ENCODE measurements around the gene DYNC1LI2. TPM values are rescaled to one million over a fixed set of nuclear protein-coding genes. Genes with fewer than 3 reads are reported as not detected.

The DYNC1LI2 gene
- total and polyA plus RNA-seq, 11 donors, result 38.3 to 117 (median 87.2) TPM

DNA sequence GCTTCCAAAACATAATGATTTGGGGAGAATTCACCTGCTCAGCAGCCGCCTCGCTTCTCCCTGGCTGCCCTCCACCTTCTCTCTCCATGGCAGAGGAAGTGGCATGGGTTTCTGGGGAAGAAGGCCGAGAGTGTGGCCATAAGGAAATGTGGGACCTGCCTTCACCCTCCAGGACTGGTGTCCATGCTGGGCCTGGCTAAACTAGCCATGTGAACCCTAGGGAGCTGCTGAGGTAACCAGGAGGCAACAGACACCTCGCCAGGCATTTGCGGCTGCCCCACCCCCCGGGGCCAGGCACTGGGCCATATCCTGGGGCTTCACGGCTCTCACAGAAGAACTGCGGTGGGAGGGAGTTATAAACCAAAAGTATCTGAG is 44.9 kb downstream of the DYNC1LI2 start:
- DNase-seq, result peak in 1 of 5 donors; percentile 26

DNA sequence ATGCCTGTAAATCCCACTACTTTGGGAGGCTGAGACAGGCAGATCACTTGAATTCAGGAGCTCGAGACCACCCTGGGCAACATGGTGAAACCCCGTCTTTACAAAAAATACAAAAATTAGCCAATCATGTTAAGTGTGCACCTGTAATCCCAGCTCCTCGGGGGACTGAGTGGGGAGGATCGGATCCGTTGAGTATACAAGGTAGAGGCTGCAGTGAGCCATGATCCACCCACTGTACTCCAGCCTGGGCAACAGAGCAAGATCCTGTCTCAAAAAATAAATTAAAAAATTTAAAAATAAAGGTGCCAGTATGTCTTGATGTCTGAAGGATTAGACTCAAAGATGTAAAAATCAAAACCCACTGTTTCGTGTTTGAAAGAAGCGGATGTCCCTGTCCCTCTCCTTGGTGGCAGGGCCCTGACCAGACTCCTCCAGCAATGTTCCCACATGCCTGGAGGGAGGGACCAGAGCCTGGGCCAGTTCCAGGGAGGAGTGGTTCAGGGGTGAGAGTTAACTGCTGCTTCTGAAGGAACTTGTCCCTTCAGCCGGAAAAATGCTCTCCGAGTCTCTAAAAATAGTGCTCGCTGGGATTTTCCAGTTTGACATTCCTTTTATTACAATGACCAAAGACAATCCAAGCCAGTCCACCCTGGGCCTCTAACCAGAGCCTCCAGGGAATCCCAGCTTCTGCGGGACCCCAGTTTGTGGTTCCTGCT is 45.5 kb downstream of the DYNC1LI2 start:
- no peaks in the 10 kb centered on the region for H3K27me3 ChIP-seq
- WGBS, 4 donors, result 50 to 65% (median 57%) methylated on average over 11 of the region's 11 CpGs
- H3K4me3 ChIP-seq, result peak overlapping the region in 4 of 12 donors; percentile 0 to 26 (median 12)
- H3K9me3 ChIP-seq, result no peaks in the 10 kb centered on the region
- peak overlapping the region in 11 of 12 donors; percentile 49 to 87 (median 69) for H3K27ac ChIP-seq
- intact Hi-C loops (cut with DNase I), result no loop called here
- H3K36me3 ChIP-seq, result no peaks in the 10 kb centered on the region
- DNase-seq (peak; percentile 73 to 81 (median 79)), ATAC-seq (peak; percentile 79 to 93 (median 87))
- H3K4me1 ChIP-seq, result peaks cover 0 to 35% (median 21%) of the 10 kb centered on the region in 12 donors
- no peak for TF ChIP-seq POLR2A (IDR thresholded peaks at IDR 0.05)
- TF ChIP-seq, protein P1, sequence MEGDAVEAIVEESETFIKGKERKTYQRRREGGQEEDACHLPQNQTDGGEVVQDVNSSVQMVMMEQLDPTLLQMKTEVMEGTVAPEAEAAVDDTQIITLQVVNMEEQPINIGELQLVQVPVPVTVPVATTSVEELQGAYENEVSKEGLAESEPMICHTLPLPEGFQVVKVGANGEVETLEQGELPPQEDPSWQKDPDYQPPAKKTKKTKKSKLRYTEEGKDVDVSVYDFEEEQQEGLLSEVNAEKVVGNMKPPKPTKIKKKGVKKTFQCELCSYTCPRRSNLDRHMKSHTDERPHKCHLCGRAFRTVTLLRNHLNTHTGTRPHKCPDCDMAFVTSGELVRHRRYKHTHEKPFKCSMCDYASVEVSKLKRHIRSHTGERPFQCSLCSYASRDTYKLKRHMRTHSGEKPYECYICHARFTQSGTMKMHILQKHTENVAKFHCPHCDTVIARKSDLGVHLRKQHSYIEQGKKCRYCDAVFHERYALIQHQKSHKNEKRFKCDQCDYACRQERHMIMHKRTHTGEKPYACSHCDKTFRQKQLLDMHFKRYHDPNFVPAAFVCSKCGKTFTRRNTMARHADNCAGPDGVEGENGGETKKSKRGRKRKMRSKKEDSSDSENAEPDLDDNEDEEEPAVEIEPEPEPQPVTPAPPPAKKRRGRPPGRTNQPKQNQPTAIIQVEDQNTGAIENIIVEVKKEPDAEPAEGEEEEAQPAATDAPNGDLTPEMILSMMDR (IDR thresholded peaks at IDR 0.05), result no peak

More for the DNA sequence above, 44.9 kb downstream of the DYNC1LI2 start:
- peaks cover 0 to 1% (median 0%) of the 10 kb centered on the region in 12 donors for H3K9me3 ChIP-seq
- no peaks in the 10 kb centered on the region for H3K36me3 ChIP-seq
- TF ChIP-seq, protein P1 (IDR thresholded peaks at IDR 0.05), result no peak
- TF ChIP-seq POLR2A (IDR thresholded peaks at IDR 0.05), result no peak
- peak overlapping the region in 4 of 12 donors; percentile 0 to 26 (median 12) for H3K4me3 ChIP-seq
- 38 to 57% (median 48%) methylated on average over 8 of the region's 8 CpGs for WGBS, 4 donors
- peak in 2 of 4 donors; percentile 9 to 23 for ATAC-seq
- peak overlapping the region in 11 of 12 donors; percentile 49 to 87 (median 69) for H3K27ac ChIP-seq
- no peaks in the 10 kb centered on the region for H3K27me3 ChIP-seq
- peaks cover 0 to 31% (median 21%) of the 10 kb centered on the region in 12 donors for H3K4me1 ChIP-seq
- intact Hi-C loops (cut with DNase I), result no loop called here

DNA sequence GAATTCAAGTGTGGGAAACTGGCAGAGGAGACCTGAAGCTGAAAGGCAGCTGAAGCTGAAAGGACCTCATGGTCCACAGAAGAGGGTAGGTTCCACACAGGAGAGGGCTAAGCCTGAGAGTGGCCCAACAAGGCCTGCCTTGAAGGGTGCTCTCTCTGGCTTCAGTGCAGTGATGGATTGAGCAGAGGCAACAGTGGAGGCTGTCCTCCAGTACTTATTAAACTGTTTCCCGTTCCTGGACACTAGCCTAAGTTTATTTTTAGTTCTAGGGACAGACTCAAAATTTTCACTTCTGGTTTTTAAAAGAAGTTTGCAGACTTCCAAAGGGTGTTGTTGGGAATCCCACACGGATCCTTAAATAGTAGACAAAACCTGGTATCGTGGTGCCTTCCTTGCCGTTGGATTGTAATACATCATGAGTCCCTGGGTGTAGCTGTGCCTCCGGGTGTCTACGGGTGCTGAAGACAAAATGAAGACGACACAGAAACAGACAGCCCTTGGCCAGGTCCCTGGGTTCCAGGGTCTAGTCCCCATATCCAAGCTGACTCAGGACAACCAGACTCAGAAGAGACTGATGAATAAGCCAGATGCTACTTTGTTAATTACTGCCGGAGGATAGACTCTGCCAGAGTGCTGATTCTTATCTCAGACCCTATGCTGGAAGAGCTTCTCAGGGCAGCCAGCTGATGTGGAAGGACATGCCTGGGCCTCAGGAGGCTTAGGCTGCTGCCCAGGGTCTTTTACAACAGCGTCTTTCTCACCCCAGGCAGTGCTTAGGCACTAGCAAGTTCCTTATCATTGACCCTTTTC is 47.8 kb downstream of the DYNC1LI2 start:
- H3K27me3 ChIP-seq, result no peaks in the 10 kb centered on the region
- H3K36me3 ChIP-seq, result no peaks in the 10 kb centered on the region
- H3K27ac ChIP-seq, result peak overlapping the region in 7 of 12 donors; percentile 0 to 57 (median 47)
- TF ChIP-seq, protein P1 (IDR thresholded peaks at IDR 0.05), result no peak
- intact Hi-C loops (cut with DNase I), result no loop called here
- 28 to 43% (median 37%) methylated on average over 9 of the region's 9 CpGs for WGBS, 4 donors
- ATAC-seq, result peak in 3 of 4 donors; percentile 20 to 48 (median 29)
- DNase-seq, result no peak
- H3K9me3 ChIP-seq, result no peaks in the 10 kb centered on the region
- H3K4me3 ChIP-seq, result no peak overlapping the region
- H3K4me1 ChIP-seq, result peaks cover 0 to 40% (median 21%) of the 10 kb centered on the region in 12 donors

DNA sequence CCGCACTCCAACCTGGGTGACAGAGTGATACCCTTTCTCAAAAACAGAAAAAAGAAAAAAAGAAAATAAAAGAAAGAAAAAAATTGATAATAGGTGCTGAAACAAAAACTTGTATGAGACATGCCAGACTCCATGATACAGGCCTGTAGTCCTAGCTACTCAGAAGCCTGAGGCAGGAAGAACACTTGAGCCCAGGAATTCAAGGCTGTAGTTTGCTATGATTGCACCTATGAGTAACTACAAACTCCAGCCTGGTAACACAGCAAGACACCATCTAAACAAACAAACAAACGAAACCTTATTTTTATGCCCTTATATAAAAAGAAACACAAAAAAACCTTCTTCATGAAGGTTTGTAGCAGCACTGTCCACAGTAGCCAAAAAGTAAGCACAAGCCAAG is 49.9 kb downstream of the DYNC1LI2 start:
- intact Hi-C loops (cut with DNase I), result no loop called here
- H3K27me3 ChIP-seq, result no peaks in the 10 kb centered on the region
- ATAC-seq (no peak), DNase-seq (no peak)
- no peak overlapping the region for H3K4me3 ChIP-seq
- 93 to 98% (median 96%) methylated on average over 2 of the region's 2 CpGs for WGBS, 4 donors
- TF ChIP-seq, protein P1 (IDR thresholded peaks at IDR 0.05), result no peak
- TF ChIP-seq POLR2A (IDR thresholded peaks at IDR 0.05), result no peak
- H3K4me1 ChIP-seq, result peaks cover 0 to 45% (median 19%) of the 10 kb centered on the region in 12 donors
- H3K9me3 ChIP-seq, result no peaks in the 10 kb centered on the region
- H3K27ac ChIP-seq, result no peak overlapping the region
- H3K36me3 ChIP-seq, result no peaks in the 10 kb centered on the region
